A673 (cell line): ENCODE data around the gene ARL4D.

Source experiments
- CTCF ChIP-seq: fragments of 300-800, 200-600 bp; sonication (generic); conservative IDR thresholded peaks from 2 replicates; pipeline ENCODE4 v1.5.1; 2017; ENCODE audit warnings: low read depth, mild to moderate bottlenecking, antibody characterized with exemption, low read length, moderate library complexity, mixed read lengths
- EZH2 ChIP-seq: fragments of 200-600 bp; sonication (generic); IDR thresholded peaks from 2 replicates; pipeline ENCODE4 v1.6.1; 2017; ENCODE audit warnings: borderline replicate concordance, low read depth, mild to moderate bottlenecking, mixed read lengths, antibody characterized with exemption, low read length; ENCODE audit not compliant: poor library complexity, severe bottlenecking

- TF ChIP-seq CTCF (no peak), EZH2 (no peak)
Observed at GRCh38 chr17:43367737-43368242, 31.0 kb upstream of the ARL4D start.
